22Rv1 (cell line): ENCODE results near the gene DFFB.

Experiments used
- H3K27ac ChIP-seq: fragments of 450-650 bp; 2 replicates; pipeline ENCODE4 v1.5.1; 2017
- ZFX ChIP-seq: fragments of 450-650 bp; IDR thresholded peaks from 2 replicates; pipeline ENCODE4 v1.6.1; 2017; ENCODE audit warnings: antibody characterized with exemption, borderline replicate concordance
- TF ChIP-seq, protein P1 (sequence below): fragments of 450-650 bp; IDR thresholded peaks from 2 replicates; pipeline ENCODE4 v1.5.1; 2017; ENCODE audit warnings: mild to moderate bottlenecking

DFFB gene

DNA sequence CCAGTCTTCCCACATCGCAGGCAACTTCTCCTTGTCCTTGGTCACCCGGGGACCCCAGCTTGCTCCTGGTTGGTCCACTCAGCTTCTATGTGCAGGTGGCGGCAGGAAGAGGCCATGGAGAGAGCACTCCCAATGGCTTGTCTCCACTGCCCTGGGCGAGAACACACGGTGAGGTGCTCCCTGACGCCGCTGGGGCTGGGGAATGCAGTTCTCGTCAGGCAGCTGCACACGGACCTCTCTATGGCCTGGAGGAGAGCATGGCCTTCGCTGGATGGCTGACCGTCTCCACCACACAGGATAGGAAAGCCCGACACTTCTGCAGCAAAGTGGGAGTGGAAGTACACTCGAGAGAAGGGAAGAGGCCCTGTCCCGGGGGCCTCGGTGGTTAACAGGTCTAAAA lies 31.0 kb downstream of the DFFB start:
- no peak for TF ChIP-seq ZFX
- TF ChIP-seq, protein P1, sequence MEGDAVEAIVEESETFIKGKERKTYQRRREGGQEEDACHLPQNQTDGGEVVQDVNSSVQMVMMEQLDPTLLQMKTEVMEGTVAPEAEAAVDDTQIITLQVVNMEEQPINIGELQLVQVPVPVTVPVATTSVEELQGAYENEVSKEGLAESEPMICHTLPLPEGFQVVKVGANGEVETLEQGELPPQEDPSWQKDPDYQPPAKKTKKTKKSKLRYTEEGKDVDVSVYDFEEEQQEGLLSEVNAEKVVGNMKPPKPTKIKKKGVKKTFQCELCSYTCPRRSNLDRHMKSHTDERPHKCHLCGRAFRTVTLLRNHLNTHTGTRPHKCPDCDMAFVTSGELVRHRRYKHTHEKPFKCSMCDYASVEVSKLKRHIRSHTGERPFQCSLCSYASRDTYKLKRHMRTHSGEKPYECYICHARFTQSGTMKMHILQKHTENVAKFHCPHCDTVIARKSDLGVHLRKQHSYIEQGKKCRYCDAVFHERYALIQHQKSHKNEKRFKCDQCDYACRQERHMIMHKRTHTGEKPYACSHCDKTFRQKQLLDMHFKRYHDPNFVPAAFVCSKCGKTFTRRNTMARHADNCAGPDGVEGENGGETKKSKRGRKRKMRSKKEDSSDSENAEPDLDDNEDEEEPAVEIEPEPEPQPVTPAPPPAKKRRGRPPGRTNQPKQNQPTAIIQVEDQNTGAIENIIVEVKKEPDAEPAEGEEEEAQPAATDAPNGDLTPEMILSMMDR = no peak
- H3K27ac ChIP-seq = no peak overlapping the region

DNA sequence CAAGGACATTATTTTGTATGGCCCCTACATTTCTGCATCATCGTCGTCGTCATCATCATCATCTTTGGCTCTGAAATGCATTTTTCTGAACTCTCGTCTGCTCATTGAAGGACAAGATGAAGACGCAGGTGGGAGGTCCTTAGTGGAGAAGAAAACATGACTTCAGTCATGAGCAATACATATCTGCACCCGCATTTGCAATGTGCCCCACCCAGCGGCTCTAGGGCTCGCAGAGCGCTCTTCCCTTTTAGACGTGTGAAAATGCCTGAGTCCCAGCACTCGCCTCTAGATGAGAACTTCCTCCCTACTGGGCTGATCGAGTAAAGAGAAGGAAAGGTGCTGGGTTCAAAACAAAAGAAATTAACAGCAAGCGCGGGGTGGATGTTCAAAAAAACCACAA lies 32.7 kb downstream of the DFFB start:
- TF ChIP-seq ZFX = no peak
- TF ChIP-seq, protein P1 = no peak

DNA sequence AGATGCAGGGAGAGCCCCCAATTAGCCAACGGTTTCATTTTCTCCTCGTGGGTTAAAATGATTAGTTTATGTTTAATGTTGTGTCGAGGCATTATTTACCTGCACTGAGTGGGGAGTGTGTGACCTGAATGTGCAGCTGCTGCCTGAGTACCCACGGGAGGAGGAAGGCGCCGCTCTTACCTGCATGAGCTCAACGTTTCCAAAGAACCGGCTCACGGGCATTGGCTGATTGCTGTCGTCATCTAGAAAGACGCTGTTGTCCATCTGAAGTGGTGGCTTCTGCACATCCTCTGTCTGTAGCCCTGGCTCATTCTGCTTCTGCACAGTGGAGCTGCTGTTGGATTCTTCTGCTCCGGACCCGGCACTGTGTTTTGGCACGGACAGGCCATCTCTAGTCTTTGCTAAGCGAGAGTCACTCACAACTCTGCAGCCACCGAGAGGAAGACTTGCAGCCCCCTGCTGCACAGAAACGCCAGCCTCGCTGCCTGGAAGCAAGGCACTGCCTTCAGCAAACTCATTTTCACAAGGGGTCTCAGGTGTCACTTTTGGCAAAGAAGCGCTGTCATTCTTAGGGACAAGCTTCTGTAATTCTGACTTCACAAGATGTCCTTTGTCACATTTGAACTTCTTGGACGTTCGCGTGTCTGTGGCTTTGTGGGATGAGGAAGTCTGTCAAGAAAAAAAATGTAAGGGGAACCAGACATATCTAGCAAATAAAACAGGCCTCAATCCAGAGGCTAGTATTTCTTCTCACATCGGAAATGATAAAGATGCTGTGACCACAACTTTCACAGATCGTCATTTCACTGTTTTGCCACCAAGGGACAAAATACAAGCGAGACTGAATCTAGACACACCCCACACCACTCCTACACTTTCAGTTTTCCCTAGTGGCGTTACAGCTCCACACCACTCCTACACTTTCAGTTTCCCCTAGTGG lies 33.4 kb downstream of the DFFB start:
- no peak for TF ChIP-seq ZFX
- TF ChIP-seq, protein P1 = no peak
- no peak overlapping the region for H3K27ac ChIP-seq

More for the DNA sequence above, 32.7 kb downstream of the DFFB start:
- no peak overlapping the region for H3K27ac ChIP-seq

DNA sequence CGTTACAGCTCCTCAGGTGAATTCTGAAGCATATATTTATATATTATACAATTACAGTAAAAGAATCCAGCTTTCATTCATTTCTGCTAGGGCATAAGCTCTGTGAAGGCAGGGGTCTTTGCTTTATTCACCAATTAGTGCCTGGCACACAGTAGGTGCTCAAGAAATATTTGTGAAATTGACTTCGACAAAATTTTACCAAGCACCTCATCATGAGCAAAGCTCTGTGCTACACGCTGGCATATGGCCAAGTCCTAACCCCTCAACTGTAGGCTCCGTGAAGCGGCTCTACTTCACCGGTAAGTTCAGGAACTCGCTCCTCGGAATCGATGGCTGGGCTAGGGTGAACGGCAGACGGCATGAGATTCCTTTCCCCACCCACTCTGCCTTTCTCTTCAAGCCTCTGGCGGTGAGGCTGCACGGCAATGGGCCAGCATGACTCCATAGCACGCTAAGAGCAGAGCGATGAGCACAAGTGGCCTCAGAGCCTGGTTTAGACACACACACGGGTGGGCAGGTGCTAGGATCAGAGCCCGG lies 34.1 kb downstream of the DFFB start:
- TF ChIP-seq, protein P1 = no peak
- no peak overlapping the region for H3K27ac ChIP-seq

DNA sequence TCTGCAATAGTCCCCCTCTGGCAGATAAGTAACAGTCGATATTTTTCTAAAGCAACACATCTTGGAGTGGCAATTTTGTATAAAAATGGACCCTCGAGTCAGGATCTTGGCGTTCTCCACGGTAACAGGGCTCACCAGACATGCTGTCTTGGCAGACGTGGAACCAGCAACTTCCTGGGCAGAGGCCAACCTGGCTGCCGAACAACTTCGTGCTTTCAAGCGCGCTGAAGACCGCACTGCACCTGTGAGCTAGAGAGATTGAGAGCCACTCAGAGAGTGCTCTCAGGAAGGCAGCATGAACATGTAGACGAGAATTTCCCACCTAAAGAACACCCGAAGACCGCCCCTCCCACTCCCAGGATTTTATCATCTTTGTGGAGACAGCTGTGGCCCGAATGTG lies 35.5 kb downstream of the DFFB start:
- no peak for TF ChIP-seq ZFX
- TF ChIP-seq, protein P1 = no peak

DNA sequence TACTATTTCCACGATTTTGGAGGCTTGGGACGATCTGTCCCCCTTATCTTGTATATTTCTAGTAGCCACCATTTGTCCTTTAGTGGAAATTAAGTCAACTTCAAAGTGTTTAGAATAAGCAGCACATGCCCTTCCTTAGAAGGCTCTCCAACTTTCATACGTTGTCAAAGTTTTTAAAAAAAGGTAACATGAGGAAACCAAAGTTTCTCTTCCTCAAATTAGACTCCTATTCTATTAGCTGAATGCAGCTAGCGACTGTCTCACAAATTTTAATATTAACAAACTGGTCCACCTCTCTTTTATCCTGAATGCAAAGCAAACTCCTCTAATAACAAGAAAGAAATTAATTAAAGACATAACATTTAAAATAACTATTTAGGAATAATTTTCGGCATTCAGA lies 35.9 kb downstream of the DFFB start:
- TF ChIP-seq, protein P1 = no peak
- no peak for TF ChIP-seq ZFX
- no peak overlapping the region for H3K27ac ChIP-seq

More for the DNA sequence above, 35.5 kb downstream of the DFFB start:
- H3K27ac ChIP-seq = no peak overlapping the region
